ENCODE results near the gene TLE2.

DNA sequence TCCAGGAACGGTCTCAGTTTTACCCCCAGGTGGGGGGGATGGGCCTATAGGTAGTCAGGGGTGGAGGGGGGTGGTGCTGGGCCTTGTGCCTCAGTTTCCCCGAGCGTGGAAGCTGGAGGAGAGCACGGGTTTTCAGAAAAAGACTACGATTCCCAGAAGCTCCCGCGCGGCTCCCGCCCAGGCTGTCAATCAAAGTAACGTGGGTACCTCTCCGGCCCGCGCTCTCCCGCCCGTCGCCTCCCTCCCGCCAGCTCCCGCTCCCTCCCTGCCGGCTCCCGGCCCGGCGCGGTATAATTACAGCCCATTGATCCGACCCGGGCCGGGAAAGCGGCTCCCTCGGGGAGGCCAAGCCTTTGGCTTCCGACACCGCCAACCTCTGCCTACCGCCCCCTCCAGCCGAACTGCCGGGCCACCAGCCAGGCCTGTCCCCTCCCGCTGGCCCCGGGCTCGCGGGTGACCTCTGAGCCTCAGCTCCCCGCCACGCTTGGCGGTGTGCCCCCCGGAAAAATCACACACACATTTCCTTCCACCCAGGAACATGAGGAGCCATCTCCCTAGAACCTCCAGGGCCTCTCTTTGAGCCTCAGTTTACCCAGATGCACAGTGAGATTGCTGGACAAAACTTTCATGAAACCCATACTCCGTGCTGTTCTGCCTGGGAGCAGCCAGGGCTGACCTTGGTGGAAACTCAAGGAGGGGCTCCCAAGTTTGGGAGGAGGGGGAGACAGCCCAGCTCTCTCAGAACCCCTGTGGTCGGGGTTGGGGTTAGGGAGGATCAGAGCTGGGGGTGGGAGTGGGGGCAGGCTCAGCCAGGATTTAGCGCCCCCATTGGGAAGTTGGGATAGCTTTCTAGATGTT is 7.3 kb upstream of the TLE2 start:
- TF ChIP-seq POLR2A (IDR thresholded peaks at IDR 0.05) = peak in 2 of 3 donors; percentile 52 to 54
- TF ChIP-seq, protein P1, sequence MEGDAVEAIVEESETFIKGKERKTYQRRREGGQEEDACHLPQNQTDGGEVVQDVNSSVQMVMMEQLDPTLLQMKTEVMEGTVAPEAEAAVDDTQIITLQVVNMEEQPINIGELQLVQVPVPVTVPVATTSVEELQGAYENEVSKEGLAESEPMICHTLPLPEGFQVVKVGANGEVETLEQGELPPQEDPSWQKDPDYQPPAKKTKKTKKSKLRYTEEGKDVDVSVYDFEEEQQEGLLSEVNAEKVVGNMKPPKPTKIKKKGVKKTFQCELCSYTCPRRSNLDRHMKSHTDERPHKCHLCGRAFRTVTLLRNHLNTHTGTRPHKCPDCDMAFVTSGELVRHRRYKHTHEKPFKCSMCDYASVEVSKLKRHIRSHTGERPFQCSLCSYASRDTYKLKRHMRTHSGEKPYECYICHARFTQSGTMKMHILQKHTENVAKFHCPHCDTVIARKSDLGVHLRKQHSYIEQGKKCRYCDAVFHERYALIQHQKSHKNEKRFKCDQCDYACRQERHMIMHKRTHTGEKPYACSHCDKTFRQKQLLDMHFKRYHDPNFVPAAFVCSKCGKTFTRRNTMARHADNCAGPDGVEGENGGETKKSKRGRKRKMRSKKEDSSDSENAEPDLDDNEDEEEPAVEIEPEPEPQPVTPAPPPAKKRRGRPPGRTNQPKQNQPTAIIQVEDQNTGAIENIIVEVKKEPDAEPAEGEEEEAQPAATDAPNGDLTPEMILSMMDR (IDR thresholded peaks at IDR 0.05) = peak in 2 of 7 experiments; percentile 4 to 8
